ENCODE data around the gene BCL11B.
A peak's percentile ranks its signal among the peaks of the same experiment; 100 is the strongest.

Gene BCL11B

DNA sequence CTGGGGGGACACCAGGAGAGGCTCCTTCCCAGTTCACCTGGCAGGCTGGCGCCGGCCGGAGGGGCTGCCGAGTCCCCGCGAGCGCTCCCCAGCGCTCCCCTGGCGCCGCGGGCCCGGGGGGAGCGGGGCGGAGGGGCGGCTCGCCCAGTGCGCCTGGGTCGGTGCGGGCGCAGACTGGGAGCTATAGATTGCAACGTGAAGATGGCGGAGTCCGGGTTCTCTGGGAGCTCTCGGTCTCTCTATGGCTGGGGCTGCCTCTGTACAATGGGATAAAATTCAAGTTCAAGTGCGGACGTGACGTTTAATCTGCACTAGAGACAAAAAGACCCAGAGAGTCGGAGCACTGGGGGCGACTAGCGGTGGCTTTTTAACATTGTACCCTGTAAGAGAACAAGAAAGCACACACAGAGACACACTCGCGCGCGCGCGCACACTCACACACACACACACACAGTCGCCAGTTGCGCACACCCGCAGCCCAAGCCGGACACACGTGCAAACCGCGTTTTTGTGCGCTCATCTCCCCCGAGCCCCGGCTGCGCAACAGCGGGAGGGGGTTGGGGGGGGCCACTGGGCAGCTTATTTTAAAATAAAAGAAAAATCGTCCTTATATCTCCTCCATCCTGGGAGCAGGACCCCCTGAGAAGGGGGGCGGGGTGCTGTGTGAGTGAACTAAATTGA is at the start of gene BCL11B:
TSS of gene BCL11B (minus strand) at position 247 of the 681 bp plus-strand sequence. CDS start 979 bp downstream, outside the sequence.
- peak; percentile 91 for DNase-seq

DNA sequence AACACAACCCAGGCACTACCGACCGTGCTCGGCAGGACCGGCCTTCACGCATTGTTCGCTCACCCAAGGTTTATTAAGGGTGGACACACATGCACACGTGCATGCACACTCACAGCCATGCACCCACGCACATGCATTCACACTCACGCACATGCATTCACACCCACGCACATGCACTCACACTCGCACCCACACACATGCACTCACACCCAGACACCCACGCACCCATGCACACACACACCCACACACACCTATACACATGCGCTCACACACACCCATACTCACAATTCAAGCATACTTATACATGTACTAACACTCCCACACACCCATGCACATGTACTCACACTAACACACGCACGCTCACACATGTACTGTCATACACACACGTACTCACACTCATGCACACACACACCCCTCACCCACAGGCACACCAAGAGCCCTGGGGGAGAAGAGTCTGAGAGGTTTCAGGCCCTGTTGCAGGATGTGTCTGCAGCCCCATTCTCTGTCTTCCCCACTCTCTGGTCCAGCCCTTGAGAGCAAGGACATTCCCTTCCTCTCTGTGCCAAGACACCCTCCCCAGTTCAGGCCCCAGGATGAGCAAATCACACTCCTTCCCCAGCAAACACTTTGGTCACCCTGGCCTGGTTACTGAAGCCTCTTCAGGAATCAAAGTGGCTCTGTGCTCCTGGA is 49.4 kb upstream of the BCL11B start:
- no peak for DNase-seq

DNA sequence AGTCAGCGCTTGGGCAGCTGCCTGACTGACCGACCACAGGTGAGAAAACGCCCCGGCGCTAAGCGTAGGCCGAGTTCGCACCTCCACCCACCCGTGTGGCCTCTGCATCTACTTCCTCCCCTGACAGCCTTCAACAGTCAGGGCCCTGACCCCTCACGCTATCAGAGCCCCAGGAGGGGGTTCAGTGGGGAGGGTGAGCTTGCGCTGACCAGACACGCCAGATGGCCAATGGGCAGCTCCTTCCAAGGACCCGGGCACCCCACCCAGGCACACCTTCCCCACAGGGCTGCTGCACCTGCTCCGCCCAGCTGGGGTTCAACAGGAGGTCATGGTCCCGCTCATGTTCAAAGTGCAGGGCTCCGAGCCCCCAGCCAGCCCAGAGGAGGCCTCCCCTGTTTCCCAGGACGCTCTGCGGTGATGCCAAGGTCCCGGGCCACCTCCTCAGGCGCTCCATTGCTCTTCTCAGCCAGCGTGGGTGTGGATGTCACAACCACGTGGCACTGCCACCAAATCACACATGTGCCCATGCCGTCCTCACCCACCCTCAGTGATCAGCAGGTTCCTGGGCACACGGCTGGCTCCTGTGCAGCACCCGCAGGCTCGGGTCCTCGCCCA is 48.7 kb upstream of the BCL11B start:
- DNase-seq = no peak

DNA sequence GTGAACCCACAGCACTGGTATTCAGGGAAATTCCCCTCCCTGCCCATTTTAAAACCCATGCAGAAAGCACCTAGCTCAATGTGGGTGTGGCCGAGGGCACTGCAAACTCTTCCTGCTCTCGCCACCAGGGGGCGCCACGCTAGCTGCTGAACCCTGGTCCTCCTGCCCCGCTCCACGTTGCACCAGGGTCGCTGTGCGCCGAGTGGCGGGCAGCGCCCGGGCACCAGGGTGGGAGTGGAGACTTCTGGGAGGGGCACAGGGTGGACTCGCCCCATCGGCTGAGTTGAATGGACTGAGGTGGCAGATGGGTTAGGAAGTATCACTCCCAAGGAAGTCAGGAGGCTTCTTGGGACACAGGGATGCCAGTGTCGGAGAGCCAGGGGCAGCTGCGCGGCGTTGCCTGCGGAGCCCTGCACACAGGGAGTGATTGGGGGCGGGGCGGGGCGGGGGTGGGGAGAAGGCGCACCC is 48.1 kb upstream of the BCL11B start:
- DNase-seq = no peak

DNA sequence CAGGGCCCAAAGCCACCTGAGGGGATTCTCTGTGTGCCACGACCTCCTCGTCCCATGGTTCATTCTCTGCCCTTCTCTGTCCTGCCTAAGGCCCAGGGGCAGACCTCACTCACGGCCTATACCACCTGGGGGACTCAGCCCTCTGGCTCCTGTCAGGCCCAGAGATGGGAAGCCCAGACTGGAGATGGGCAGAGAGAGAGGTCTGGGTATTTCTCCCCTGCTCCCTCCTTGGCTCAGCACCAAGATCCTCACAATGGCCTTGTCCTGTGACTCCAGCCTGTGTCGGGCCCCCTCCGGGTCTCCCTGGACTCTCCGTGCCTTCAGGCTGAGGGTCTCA is 46.9 kb upstream of the BCL11B start:
- DNase-seq = no peak

DNA sequence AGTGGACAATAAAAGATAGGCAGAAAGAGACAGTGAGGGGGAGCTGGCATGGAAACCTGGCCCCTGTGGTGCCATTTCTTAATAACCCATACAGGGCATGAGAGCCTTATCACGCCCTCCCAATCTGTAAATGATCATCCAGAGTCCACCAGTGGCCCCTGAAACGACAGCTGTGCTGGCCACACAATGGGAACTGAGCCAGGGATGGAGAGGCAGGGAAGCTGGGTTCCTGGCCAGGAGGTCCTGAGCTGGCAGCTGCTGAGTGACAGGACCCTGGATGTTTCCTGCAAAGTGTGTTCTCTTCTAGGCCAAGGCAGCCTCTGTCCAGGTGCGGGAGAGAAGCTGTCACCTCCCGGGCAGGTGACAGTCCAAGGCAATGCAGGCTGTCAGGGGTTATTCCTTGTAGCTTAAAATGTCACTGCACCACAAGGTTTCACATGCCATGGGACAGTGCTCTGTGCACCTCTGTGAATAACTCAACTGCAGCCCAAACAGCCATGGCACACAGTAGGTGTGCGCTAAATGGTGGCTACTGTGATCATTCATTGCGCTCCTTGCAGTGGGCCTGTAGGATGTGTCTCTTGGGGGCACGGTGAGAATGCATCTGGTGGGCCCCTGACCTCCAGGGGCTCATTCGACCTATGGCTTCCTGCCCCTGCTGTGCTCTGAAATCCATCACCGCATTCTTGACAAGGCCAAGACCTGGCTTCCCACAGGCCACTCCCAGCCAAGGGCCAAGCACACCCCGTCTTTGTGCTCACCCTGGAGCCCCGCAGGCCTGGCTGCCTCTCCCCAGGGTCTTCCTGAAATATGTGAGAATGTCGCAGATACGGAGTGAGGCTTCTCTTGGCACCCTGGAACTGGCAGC is 46.3 kb upstream of the BCL11B start:
- no peak for DNase-seq

DNA sequence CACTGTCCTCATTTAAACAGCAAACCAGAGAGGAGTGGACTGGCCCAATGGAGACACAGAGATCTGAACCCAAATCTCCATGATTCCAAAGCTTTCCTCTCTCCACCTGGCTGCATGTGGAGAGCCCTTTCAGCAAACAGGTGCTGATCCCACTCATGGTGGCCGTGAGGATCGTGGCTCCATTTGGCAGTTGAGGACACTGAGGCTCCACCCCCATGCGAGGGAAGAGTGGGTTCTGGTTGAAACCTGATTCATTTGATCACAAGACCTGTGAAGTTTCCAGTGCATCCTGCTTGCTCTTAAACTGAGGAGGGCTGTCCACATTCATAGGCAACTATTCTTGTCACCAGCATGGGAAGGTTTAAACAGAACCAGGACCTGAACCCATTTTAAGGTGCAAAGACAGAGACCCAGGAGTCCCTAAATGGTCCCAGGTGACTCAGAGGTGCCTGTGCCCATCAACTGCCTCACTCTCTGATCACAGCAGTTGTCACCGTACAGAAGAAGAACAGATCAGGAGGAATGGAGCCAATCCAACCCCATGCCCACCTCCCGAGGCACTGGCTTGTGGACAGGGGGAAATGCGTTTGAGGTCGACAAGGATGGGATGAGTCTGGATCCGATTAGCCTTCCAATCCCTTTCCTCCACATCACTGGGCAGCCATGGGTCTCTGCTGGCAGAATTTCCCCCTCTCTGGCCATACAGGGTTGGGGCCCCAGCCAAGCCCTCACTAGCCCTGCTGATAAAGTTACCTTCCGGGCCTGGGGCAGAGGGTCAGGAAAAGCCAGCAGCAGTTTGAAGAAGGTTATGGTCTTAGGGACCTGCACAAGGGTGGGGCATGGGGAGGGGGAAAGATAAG is 45.5 kb upstream of the BCL11B start:
- DNase-seq = no peak

DNA sequence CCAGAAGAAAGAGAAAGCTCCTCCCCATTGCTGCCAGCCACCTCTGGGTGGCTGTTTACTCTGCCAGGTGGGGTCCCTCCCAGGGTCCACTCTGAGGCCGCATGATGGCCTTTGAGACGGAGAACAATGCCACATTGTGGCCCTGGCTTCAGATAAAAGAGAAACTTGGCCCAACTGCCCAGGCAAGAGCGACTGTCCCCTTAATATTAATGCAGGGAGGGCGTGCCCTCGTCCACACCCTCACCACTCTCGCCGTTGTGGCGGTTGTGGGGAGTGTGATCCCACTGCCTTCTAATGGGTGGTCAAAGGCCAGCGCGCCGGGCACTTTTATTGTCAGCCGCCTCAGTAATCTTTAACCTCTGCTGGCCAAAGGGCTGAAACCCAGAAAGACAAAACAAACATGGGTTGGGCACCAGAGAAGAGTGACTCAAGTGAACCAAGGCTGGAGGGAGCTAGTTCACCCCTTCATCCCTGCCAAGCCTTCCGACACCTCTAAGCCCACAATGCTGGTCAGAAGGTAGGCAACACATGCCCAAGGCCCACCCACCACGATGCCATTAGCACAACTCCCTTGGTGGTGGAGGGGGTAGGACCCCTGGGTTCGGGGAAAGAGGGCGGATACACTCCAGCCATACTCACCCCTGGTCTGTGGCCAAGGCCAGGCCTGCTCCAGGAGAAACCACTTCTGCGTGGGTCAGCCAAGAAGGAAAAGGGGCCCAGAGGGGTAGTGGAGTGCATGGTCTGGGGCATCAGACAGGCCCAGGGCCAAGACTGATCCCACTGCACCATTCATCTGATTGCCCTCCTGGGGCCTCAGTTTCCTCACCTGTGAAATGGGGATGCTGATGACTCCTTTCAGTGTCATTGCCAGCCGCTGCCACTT is 44.5 kb upstream of the BCL11B start:
- no peak for DNase-seq

DNA sequence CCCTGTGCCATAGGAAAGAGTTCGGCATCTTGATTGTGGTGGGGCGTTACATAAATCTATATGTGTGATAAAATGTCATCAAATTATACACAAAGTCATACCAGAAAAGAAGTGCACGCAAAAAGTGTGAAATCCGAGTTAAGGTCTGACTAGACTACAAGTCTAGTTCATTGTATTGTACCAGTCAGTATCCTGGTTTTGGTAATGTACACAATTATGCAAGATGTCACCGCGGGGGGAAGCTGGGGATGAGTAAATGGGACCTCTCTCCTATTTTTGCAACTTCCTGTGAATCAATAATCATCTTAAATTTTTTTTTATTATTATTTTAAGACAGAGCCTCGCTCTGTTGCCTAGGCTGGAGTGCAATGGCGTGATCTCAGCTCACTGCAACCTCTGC is 43.2 kb upstream of the BCL11B start:
- no peak for DNase-seq

DNA sequence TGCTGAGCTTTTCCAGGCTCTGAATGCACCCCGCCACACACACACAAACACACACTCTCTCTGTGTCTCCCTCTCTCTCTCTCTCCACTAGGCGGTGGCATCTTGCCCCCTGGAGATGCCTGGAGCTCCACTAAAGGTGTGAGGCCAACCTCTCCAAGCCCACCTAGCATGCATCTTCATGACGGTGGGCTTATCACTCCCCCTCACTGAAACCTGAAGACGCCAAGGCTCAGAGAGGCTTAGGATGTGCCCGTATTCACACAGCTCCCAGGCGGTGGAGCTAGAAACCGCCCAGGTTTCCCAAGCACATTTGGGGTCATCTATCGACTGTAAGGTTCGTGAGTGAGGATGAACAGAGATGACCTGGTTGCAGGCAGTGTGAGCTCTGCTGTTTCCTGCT is 42.6 kb upstream of the BCL11B start:
- no peak for DNase-seq

DNA sequence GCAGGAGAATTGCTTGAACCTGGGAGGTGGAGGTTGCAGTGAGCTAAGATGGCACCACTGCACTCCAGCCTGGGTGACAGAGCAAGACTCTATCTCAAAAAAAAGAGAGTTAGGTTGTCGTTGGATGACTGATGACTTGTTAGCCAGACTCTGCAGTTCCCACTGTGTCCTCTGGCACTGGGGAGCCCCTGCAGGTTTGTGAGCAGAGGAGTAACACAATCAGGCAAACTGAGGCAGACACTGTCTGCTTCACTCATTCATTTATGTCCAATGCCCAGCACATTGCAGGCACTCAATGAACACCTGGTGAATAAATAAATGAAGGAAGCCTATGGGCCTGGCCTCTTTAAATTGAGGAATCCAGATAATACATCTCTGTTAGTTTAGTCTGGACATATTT is 41.2 kb upstream of the BCL11B start:
- DNase-seq = no peak

DNA sequence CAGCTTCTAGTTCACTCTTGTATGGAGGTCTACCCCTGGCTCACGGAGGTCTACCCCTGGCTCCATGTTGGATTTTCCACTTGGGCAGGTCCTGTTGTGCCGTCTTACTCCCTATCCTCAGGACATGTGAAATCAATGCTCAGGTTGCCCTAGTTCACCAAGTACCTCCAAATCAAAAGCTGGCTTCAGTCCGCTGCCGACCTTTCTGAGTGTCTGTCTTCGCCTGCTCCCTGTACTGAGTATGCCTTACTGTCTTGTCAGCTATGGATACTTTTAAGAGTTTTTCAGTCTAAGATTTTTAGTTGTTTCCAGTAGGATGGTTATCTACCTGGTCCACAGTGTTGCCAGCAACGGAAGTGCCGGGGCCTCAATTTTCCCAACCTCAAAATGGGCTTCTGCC is 40.1 kb upstream of the BCL11B start:
- no peak for DNase-seq

DNA sequence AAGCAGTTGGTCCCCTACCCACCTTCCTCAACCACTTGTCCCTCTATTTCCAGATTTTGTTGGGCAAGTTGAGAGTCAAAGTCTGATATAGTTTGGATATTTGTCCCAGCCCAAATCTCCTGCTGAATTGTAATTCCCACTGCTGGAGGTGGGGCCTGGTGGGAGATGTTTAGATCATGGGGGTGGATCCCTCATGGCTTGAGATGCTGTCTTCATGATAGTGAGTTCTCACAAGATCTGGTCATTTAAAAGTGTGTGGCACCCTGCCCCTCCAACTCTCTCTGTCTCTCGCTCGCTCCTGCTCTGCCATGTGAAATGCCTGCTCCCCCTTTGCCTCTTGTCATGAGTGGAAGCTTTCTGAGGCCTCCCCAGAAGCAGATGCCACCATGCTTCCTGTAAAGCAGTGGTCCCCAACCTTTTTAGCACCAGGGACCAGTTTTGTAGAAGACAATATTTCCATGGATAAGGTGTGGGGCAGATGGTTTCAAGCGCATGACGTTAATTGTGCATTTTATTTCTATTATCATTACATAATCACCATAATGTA is 37.3 kb upstream of the BCL11B start:
- no peak for DNase-seq

DNA sequence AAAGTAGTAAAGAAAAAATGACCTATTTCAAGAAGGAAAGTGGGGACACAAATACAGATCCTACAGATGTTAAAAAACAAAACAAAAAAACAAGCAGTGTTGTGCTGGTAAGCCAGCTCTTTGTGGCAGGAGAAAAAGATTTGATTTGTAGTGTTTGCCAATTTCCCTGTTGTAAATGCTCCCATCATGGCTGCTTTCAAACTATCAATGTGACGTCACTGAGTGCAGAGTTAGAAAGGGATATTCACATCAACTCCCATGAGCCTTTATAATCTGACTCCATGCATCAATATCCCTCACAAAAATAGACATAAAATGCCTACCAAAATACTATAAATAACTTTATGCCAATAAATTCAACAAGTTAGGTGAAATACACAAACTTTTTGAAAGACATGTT is 32.2 kb upstream of the BCL11B start:
- DNase-seq = no peak

DNA sequence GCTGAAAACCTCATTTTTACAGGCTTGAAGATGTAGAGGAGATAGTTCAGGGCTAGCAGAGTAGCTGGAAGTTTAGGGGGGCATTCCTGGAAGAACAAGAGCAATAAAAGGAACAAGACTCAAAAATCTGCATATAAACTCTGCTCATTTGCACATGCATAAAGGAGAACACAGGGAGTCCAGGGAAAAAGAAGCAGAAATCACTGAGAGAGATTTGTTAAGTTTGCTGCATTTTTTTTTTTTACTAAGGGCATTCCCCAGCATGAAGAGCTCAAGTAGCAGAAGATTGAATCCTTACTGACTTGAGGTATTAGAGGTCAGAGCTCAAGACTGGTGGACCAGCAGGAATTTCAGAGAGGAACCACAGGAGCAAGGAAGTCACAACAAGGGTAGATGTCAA is 28.2 kb upstream of the BCL11B start:
- DNase-seq = no peak

DNA sequence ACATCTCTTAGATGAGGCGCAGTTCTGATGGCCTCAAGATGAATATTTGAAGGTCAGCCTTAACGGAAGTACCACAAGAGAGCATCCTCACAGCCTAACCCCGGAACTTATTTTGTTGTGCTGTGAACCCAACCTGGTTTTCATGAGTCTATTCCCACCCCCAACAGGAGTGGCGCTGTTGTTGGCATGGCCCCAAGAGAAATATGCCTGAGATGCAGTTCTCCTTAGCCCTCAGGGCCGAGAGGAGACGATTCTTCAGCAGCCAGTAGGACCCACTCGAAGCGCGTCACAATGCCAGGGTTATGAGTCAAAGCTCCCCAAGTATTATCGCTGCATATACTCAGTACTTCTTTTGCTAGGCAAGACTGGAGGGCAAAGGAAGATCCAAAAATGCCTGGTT is 24.5 kb upstream of the BCL11B start:
- no peak for DNase-seq

DNA sequence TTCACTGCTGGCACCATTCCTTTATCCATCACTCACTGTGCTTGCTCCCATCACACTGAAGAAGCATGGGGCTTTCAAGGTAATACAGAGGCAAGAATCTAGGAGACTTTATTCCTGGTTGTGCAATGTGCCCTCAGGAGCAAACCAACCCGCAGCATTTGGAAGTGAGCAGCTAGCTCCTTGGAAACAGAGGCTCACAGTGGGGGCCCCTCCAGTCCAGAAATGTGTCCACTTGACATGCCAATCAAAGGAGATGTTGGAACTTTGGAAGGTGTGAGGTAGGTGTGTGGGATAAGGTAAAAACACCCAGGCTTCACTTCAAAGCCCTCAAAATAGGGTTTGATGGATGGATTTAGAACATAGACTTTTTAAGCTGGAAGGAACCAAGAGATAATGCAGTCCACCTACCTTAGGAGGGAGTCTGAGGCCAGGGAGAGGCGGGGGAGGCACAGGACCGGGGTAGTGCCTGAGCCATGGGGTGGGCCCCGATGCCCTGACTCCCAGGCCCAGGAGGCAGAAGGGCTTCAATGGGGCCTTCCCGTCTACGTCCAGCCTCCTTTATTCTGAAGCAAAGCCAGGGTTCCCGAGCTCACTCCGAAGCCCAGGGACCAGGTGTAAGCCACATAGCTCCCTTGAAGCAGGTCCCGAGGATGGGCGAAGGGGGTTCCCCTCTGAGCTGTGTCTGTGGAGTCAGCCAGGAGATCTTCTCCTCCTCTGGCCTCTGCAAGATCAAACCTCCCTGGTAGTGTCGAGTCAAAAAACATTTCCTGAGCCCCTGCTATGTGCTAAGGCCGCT is 17.6 kb upstream of the BCL11B start:
- no peak for DNase-seq

DNA sequence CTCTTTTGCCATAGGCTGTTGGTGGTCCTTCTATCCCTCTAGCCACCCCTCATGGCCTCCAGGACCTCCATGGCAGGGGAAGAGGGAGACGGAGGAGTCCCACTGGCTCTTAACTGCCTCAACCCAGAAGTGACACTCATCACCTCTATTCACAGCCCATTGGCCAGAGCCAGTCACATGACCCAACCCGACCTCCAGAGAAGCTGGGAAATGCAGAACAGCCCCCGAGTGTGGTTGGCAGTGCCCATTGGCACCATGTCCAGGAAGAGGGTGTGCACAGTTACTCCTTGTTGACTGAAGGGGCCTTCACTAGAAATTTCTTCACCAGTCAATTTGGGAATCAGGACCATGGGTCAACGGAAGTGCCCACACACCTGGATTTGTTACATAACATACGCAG is 17.0 kb upstream of the BCL11B start:
- no peak for DNase-seq

DNA sequence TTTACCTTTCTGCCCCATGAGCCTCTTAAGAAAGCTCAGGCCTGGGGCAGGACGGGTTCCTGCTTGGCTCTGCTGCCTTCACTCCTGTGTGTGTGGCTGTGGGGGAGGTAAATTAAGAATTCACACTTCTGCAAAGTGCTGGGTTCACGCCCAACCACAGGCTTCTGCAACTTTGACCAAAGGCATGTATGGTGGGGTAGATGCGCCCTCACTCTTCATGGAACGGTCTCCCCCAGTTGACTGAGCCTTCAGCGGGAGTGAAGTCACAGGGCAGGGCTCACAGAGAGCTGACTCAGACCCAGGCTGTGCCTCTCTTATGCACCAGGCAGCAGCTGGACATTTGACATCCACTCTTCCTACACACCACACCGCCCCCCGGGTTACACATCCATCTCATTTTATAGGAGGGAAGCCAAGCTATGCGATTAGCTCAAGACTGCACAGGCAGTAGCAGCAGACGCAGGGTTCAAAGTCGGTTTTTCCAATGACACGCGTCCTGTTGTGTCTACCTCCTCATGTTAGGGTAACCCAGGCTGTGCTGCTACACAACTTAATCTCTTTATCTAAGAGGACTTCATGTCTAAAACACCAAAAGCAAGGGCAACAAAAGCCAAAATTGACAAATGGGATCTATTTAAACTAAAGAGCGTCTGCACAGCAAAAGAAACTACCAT is 15.4 kb upstream of the BCL11B start:
- no peak for DNase-seq

DNA sequence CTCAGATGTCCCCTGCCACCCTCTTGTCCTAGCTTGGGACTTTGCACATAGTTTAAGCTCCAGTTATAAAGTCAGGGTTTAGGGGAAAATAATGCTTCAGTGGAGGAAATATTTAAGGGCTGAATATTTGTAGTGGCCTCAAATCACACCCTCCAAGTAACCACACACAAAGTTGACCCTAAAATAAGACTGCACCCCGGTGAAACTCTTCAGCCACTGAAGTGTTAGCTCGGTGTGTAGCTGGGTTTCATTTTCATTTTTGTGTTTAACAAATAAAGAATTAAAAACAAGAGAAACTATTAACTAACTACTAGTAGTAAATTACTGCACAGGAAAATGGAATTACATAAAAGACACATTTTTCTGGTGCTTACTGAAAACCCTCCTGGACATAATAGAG is 14.8 kb upstream of the BCL11B start:
- DNase-seq = no peak
